Bronchial epithelial cell (primary cell): ENCODE measurements around the gene AUTS2. TPM values are rescaled to one million over a fixed set of nuclear protein-coding genes. Genes with fewer than 3 reads are reported as not detected.
A peak's percentile ranks its signal among the peaks of the same experiment; 100 is the strongest.

ENCODE experiments used
- DNase-seq: peaks from one replicate; pipeline ENCODE4 v3.0.0-alpha.2; 2010; ENCODE audit warnings: low read depth
- FAIRE-seq: peaks from 2 replicates; lab custom pipeline; 2011; peaks lifted over from hg19 to GRCh38; lab: Jason Lieb, UNC
- H3K27me3 ChIP-seq: 2 replicates; pipeline ENCODE4 v1.5.1; 2011; ENCODE audit warnings: low read length; ENCODE audit not compliant: control insufficient read depth, insufficient read depth
- H3K36me3 ChIP-seq: 2 replicates; pipeline ENCODE4 v1.5.1; 2011; ENCODE audit warnings: low read length; ENCODE audit not compliant: control insufficient read depth, insufficient read depth
- H3K4me3 ChIP-seq: 2 replicates; pipeline ENCODE4 v1.5.1; 2011; ENCODE audit warnings: mild to moderate bottlenecking, low read depth, low read length, control low read depth
- CTCF ChIP-seq: IDR thresholded peaks from 2 replicates; pipeline ENCODE4 v1.5.1; 2011; ENCODE audit warnings: mild to moderate bottlenecking, moderate library complexity, low read length, control low read depth, inconsistent platforms; ENCODE audit not compliant: insufficient read depth, severe bottlenecking
- total RNA-seq: library from RNA; depleted of rRNA; stranded (reverse); fragments of >200 nt; gene quantifications from 2 replicates; pipeline ENCODE4 v1.2.1, GENCODE V29; 2014

The AUTS2 gene
- total RNA-seq, 1 donor from 2014 or later, result 9.5 TPM

GRCh38 chr7:70341446-70341845, 743.2 kb downstream of the AUTS2 start:
- Histone ChIP-seq H3K4me3 (no peak overlapping the region), H3K27me3 (no peaks in the 10 kb centered on the region), H3K36me3 (no peaks in the 10 kb centered on the region)
- DNase-seq (no peak), FAIRE-seq (no peak)
- no peak for TF ChIP-seq CTCF

- no peak for FAIRE-seq
- no peak for DNase-seq
Observed at GRCh38 chr7:70343519-70343918, 745.2 kb downstream of the AUTS2 start.

GRCh38 chr7:70344726-70345125, 746.5 kb downstream of the AUTS2 start:
- FAIRE-seq, result no peak
- TF ChIP-seq CTCF, result no peak
- DNase-seq, result no peak
- H3K27me3 ChIP-seq, result no peaks in the 10 kb centered on the region
- H3K36me3 ChIP-seq, result no peaks in the 10 kb centered on the region
- no peak overlapping the region for H3K4me3 ChIP-seq

More at GRCh38 chr7:70343519-70343918, 745.2 kb downstream of the AUTS2 start:
- no peak overlapping the region for H3K4me3 ChIP-seq
- no peak for TF ChIP-seq CTCF
- no peaks in the 10 kb centered on the region for H3K36me3 ChIP-seq
- no peaks in the 10 kb centered on the region for H3K27me3 ChIP-seq

- Histone ChIP-seq H3K4me3 (no peak overlapping the region), H3K36me3 (no peaks in the 10 kb centered on the region), H3K27me3 (no peaks in the 10 kb centered on the region)
- DNase-seq (no peak), FAIRE-seq (peak; percentile 66)
- TF ChIP-seq CTCF, result no peak
Observed at GRCh38 chr7:70346844-70347462, 748.7 kb downstream of the AUTS2 start.

- Histone ChIP-seq H3K4me3 (no peak overlapping the region), H3K36me3 (no peaks in the 10 kb centered on the region), H3K27me3 (no peaks in the 10 kb centered on the region)
- DNase-seq, result no peak
- no peak for TF ChIP-seq CTCF
- FAIRE-seq, result no peak
Observed at GRCh38 chr7:70347463-70348254, 749.4 kb downstream of the AUTS2 start.
